Measurements from ENCODE around the gene KRT82.
"Not testable (repeated sequence)": the region's sequence is repeated elsewhere in the genome, so short reads cannot be mapped to it uniquely, and the experiment has no call there.

The KRT82 gene

DNA sequence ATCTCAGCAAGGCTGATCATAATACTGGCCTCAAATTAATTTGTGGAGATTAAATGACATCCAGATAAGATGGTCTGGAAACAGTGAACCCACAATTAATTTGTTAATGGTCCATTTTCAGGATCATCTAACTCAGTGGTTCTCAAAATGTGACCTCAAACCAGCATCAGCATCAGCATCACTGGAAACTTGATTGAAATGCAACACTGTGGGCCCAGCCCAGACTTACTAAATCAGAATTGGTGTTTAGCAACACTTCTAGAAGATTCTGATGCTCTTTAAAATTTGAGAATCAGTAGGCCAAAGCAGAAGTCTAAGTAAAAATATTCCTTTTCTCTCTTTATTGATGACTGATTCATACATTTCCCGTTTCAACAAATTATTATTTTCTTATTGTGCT, 10.7 kb upstream of the KRT82 start:
- no peak for DNase-seq (ENCODE audit: low spot score)
- TF ChIP-seq, protein P1, sequence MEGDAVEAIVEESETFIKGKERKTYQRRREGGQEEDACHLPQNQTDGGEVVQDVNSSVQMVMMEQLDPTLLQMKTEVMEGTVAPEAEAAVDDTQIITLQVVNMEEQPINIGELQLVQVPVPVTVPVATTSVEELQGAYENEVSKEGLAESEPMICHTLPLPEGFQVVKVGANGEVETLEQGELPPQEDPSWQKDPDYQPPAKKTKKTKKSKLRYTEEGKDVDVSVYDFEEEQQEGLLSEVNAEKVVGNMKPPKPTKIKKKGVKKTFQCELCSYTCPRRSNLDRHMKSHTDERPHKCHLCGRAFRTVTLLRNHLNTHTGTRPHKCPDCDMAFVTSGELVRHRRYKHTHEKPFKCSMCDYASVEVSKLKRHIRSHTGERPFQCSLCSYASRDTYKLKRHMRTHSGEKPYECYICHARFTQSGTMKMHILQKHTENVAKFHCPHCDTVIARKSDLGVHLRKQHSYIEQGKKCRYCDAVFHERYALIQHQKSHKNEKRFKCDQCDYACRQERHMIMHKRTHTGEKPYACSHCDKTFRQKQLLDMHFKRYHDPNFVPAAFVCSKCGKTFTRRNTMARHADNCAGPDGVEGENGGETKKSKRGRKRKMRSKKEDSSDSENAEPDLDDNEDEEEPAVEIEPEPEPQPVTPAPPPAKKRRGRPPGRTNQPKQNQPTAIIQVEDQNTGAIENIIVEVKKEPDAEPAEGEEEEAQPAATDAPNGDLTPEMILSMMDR (IDR thresholded peaks at IDR 0.05; ENCODE audit: extremely low read depth, missing control alignments) = no peak

DNA sequence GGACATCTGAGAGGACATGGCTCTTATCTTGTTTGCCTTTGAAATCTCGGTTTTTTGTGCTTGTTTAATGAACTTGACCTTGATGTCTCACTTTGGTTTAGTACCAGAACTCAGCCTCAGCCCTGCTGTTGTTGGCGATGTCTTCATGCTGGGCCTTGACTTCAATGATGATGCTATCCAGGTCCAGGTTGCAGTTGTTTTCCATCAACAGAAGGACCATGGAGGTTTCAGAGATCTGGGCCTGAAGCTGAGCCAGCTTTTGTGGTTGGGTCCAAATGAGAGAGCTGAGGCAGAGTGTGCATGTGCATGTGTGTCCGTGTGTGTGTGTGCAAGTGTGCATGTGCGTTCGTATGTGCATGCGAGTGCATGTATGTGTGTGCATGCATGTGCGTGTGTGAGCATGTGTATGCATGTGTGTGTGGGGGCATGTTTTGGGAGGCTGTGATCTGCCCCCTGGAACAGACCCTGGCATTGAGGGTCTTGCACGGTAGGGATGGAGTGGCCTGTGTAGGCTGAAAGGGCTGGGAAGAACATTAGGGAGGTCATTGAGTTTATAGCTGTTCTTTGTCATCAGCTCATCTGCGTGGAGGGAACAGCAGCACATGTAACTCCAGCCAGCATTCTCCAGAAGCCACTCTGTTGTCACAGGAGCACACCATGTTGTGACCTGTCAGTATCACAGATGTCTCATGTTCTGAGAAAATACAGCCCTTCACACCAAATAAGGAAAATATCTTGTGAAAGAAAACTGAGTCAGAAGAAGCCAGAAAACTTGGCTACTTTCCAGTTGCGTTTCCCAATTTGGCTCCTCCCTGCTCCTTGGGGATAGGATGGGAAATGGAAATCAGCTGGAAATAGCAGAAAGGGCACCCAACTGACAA, 10.0 kb upstream of the KRT82 start:
- TF ChIP-seq, protein P1 (IDR thresholded peaks at IDR 0.05; ENCODE audit: extremely low read depth, missing control alignments) = no peak
- no peak for DNase-seq (ENCODE audit: low spot score)

DNA sequence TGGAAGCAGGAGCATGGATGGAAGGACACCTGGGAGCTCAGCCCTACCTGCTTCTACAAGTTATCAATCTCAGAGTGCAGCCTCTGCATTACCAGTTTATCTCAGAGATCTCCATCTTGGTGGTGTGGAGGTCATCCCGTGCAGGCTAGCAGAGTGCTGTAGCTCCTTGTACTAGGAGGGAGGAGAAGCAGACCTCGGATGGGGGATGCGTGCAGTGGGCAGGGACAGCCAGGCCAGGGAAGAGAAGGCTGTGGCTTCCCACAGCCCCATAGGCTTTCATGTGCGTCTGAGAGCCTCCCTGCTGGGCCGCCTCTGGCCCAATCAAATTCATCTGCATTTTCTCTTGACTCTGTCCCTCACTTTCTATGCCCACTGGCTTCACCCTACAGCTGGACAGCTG, 8.8 kb upstream of the KRT82 start:
- DNase-seq (ENCODE audit: low spot score) = no peak
- TF ChIP-seq, protein P1 (IDR thresholded peaks at IDR 0.05; ENCODE audit: extremely low read depth, missing control alignments) = no peak

DNA sequence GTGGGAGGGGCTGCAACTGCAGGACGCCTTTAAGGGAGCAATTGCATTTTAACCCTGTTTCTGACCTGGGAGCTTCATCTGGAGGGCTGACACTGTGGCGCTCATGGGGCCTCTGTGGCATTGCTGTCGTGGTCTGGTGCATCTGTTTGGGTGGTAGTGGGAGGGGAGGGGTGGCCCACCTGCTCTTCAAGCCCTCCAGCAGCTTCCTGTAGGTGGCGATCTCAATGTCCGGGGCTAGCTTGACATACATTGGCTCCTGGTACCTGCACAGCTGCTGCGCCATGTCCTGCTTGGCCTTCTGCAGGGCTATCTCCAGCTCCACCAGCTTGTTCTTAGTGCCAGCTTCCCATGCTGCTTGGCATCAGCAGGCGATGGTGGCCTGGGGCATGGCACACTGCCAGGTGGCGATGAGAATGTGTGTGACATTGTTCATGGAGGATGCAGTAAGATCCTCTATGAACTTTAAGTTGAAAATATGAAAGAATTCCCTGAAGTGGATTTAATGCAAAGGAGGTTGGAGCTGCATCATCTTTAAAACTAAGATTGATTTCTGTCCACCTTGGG, 7.7 kb upstream of the KRT82 start:
- no peak for DNase-seq (ENCODE audit: low spot score)
- TF ChIP-seq, protein P1 (IDR thresholded peaks at IDR 0.05; ENCODE audit: extremely low read depth, missing control alignments) = no peak

DNA sequence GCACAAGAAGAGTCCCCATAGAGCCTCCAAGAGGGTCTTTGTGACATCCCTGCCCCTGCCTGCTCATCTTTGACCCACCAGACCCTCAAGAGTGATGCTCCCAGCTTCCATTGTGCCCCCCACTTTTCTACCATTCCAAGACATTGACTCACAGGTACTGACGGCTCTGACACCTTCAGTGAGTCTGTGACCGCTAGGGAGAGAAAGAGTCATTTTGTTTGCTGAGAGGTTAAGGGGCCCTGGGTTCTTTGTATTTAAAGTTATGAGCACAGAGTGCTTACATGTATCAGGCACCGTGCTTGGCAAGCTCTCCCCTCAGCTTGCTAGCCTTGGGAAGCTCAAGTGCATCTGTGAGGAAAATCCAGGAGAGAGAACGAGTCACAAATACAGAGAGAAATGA, 7.1 kb upstream of the KRT82 start:
- TF ChIP-seq, protein P1 (IDR thresholded peaks at IDR 0.05; ENCODE audit: extremely low read depth, missing control alignments) = no peak
- no peak for DNase-seq (ENCODE audit: low spot score)

DNA sequence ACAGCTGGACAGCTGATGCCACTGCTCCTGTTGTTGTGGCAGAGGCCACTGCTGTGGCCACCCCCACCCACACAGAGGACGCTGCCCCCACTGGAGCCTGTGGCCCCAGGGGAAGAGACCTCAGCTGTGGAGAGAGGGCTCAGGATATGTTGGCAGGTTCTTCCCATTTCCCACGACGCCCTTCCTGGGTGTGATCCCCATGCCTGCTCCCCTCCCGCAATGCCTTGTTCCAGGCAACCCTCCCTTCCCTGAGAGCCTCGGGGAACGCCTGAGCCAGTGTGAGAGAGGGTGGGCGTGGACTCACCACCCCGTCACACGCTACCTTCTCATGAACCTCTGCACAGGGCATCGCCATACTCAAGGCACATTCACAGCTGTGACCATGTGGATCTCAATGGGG, 5.7 kb upstream of the KRT82 start:
- no peak for DNase-seq (ENCODE audit: low spot score)
- TF ChIP-seq, protein P1 (IDR thresholded peaks at IDR 0.05; ENCODE audit: extremely low read depth, missing control alignments) = no peak

DNA sequence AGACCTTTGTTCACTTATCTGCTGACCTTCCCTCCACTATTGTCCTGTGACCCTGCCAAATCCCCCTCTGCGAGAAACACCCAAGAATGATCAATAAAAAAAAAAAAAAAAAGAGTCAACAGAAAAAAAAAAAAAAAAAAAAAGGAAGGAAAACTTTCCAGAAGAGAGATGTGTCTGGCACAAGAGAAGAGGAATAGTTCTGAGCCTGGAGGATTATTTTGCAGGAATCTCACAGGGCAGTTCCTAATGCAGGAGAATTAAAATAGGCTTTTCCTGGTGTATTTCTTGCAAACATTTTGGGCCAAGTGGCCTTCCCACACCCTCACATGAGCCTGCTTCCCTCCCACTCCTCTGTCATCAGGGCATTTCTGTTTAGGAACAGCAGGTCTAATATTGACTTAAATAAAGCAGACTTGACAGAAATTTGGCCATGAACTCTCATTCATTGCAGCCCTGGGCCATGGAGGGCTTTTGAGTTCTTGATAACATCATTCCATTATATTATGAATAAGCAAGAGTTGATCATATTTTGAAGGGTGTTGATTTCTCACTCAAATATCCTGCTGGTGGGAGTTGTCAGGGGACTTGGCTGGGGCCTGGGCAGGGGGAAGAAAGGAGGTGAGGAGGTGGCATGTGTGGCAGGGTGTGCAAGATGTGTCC, 4.6 kb upstream of the KRT82 start:
- DNase-seq (ENCODE audit: low spot score) = not testable (repeated sequence)
